SK-N-MC (cell line): ENCODE data around the gene SLC35F2.

Experiments used
- EZH2 ChIP-seq: fragments of 200-600 bp; sonication (generic); IDR thresholded peaks from one replicate; pipeline ENCODE4 v1.6.1; 2017; ENCODE audit warnings: antibody characterized with exemption
- FOXP2 ChIP-seq: optimal IDR thresholded peaks from 2 replicates; pipeline ENCODE3; 2011; ENCODE audit warnings: mild to moderate bottlenecking, moderate library complexity; ENCODE audit not compliant: insufficient read depth; ENCODE audit errors: extremely low read length, control extremely low read depth
- POLR2AphosphoS5 ChIP-seq: IDR thresholded peaks from 2 replicates; pipeline ENCODE4 v1.6.1; 2012; ENCODE audit warnings: mild to moderate bottlenecking, low read depth, low read length, borderline replicate concordance

GRCh38 chr11:107858217-107859070 is at the start of gene SLC35F2:
- no peak for TF ChIP-seq EZH2
- TF ChIP-seq POLR2AphosphoS5: peak; percentile 31; the same call in 1 of the 2 replicates
- no peak for TF ChIP-seq FOXP2
